GM18909 (cell line): ENCODE data around the gene ACCS.
A peak's percentile ranks its signal among the peaks of the same experiment; 100 is the strongest.

Source experiments
- ATAC-seq: cut with Tn5 transposase; IDR thresholded peaks from one replicate; pipeline ENCODE4 v1.9.1; 2021; ENCODE audit warnings: mild to moderate bottlenecking; ENCODE audit not compliant: unreplicated experiment, poor library complexity

Gene ACCS

DNA sequence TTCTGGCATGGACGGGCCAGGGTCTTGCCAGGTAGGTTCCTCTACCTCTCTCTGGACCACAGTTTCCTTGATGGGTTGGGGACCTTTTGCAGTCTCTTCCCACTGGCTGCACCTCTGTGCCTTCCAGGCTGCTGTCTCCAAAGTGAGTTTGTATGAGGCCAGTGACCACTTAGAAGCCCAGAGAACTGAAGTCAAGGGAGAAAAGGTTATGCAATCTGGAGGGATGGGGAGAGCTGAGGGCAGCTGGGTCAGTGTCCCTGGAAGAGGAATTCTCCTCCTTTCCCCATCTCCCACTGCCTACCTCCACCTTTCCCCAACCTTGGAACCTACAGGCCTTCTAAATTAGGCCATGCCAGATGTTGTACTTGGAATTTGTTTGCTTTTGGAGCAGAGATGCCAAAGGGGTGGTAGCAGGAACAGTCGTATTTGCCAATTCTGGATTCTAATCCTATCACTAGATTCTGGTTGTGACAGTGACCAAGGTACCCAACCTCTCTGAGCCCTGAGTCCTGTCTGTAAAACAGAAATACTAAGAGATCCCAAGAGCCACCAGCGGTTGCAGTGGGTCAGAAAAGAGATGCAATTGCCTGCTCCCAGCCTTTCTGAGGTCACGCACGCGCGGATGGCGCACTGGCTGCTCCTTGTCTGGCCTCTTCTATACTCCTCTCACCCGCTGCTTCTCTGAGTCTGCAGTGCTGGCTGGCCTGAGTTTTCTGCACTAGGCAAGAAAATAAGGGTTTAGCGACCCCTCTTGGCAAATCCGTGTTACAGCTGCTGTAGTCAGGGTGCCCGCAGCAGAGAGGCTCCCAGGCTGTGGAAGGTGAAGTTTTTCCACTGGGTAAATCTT is 29.0 kb upstream of the ACCS start:
- ATAC-seq, result peak; percentile 74

DNA sequence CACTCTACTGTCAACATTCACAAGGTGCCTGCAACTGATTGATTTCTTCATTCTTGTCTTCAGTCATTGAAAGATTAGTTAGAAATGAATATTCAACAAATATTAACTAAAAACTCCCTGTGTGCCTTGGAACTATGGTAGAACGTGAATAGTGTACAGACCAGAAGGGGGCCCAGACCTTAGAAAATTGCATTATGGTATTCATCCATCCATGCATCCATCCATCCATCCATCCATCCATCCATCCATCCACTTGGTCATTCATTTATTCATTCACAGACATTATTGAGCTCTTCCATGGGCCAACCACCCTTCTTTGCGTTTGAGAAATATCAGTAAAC is 28.4 kb upstream of the ACCS start:
- no peak for ATAC-seq

DNA sequence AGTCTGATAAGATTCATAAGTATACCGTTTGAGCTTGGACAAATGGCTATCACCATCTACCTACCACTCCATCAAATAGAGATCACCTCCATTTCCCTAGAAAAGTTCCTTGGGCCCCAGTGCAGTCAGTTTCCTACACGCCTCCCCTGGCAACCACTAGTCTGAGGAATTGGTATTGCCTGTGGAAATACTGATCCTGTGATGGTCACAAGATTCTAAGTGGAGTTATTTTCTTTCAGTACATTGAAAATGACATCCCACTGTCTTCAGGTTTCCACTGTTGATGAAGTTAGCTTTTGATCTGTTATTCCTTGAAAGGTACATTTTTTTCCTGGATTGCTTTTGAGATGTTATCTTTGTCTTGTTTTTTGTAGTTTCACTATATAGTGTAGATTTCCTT is 22.9 kb upstream of the ACCS start:
- ATAC-seq, result no peak

DNA sequence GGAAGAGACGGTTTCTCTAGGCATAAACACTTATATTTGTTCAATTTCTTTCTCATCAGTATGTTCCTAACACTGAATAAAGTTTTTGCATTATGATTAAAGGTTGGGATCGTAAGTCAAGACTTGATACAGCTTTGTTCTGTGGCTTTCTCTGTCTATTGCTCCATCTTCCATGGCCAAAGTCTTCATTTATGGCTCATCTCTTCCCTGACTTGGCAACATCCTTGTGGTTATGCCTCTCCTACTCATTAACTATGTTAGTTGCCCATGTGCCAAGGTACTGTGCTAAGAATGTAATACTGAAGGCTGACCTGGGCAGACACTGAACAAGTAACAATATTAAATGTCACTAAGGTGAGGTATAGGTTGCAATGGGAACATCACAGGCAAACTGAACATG is 19.9 kb upstream of the ACCS start:
- ATAC-seq, result no peak

DNA sequence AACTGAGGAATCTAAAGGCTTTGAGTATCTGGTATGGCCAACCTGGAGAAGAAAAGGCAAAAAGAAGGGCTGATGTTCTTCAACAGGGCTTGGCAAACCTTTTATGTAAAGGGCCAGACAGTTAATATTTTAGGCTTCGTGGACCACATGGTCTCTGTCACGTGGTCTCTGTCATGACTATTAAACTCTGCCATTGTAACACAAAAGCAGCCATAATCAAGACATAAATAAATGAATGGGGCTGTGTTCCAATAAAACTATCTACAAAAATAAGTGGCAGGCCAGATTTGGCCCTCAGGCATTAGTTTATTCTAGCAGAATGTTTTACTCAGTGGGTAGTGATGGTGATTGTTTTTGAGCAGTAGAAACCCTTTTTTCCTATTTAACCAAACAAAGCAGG is 18.8 kb upstream of the ACCS start:
- ATAC-seq, result no peak

DNA sequence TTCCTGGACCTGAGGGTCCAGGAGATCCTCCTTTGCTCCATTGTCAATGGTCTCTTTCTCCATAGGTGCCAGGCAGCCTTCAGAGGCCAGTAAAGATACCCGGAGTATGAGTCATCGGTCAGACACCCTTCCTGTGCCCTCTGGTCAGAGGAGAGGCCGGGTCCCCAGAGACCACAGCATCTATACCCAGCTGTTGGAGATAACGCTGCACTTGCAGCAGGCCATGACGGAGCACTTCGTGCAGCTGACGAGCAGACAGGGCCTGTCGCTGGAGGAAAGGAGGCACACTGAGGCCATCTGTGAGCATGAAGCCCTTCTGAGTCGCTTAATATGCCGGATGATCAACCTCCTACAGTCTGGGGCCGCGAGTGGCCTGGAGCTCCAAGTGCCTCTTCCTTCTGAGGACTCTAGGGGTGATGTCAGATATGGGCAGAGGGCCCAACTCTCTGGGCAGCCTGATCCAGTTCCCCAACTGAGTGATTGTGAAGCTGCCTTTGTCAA is 18.1 kb upstream of the ACCS start, which contains the start of gene ACCSL:
Gene ACCSL (plus strand): TSS at position 51 of the 501 bp plus-strand sequence. CDS start 56 bp downstream, at position 107.
- ATAC-seq, result no peak

DNA sequence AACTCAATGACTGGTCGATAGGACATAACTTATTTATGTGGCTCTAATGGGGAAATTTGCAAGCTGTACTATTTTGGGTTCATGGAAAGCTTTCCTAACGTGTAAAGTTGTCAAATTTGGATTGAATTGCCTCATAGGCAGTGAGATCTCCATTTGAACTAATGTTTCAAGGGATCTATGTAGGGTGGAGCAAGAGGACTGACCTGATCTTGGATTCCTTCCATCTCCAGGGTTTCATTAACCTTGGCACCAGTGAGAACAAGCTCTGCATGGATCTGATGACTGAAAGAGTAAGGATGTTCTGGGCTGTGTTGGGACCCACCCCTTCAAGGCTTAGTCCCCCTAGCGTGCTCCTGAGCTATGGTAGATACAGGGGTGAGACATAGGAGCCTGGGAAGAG is 16.2 kb upstream of the ACCS start:
- ATAC-seq, result no peak

DNA sequence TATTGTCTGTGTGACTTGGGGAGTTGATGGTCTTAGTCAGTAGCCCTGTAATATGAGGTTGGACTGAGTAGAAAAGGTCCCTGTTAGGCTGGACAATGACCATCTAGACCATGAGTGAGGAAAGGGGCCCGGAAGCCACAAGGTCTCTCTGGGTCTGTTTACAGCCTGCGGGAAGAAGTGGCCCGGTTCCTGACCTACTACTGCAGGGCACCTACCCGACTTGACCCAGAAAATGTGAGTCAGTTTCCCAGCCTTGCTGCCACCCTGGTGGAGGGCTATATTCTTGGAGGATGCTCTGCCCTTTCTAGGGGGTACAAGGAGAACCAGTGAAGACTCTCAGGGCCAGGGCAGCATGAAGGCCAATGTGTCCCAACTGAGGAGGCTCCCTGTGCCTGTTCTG is 14.9 kb upstream of the ACCS start:
- ATAC-seq, result no peak

DNA sequence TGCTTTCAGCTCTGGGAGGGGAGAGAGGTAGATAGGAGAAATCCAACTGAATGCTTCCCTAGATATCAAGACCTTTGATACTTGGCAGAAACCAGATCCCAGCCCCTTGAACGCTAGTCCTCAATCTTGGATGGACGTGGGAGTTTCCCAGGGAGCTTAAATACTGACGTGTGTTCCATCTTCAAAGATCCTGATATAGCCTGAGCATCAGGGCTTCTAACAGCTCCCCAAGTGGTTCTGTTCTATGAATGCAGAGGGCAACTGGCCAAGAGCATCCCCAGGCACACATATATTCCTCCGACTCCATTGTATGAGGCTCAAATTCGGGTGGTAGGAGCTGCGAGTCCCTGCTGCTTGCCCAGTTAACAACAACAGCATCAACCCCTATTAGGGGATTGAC is 8.7 kb upstream of the ACCS start:
- ATAC-seq, result no peak

DNA sequence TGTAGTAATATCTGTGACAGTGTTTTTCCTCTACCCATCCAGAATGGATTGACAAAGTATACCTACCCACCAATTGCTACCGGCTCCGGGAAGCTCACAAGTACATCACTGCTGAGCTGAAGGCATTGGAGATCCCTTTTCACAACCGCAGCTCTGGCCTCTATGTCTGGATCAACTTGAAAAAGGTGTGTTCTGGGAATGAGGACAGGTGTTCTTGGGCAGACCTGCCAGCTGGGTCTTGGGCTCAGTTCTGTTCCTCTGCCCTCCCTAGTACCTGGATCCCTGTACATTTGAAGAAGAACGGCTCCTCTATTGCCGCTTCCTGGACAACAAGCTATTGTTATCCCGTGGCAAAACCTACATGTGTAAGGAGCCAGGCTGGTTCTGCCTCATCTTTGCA is 7.8 kb upstream of the ACCS start:
- ATAC-seq, result no peak

DNA sequence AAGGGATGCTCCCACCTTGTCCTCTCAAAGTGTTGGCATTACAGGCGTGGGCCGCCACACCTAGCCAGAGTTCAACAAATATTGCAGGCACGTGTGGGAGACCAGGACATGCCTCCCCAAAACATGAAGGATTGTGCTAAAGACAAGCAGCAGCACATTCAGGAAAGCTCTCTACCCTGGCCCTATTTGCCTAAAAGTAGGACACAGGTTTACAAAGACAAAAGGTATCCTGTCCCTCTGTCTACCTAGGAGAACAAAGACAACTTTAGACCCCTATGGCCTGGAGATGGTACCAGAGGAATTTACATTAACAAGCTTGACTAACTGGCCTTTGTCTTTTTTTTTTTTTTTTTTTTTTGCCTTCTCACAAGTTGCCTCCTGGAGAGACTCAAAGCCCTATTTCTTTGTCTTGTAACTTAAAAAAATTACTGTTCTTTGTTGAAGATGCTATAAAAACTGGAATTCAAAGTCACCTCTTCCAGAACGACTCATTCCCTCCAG is 859 bp upstream of the ACCS start:
- ATAC-seq, result no peak

DNA sequence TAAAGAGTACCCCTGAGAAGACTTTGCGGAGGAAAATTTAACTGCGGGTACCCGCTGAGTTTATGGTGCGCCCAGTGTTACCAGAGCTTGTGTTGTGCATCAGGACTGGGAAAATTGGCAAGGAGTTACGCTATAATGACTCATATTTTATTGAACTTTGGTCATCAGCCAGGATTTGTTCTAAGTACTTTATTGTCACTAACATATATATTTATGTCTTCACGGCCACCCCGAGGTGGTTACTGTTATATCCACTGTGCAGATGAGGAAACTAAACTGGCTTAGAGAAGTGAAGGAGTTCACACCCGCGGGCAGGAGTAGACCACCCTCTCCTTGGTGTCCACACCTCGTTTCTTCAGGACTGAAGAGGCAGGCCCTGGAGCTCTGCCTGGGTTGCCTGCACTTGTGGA is 667 bp downstream of the ACCS start:
- no peak for ATAC-seq

DNA sequence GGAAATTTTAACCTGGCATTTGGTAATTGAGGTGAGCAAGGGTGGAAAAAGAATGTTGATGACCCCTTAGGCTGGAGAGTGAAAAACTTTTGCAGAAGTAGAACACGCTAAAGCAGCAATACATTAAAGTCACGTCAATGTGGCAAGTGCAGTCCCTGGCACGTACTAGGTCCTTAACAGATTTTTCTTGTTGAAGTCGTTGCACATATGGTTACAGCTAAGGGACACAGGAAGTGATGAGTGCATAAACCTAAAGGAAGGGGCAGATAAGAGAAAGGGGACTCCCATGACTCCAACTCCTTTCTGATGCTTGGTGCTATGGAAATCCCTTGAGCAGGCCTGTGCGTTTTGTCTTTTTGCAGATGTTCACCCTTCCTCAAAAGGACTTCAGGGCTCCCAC is 1.2 kb downstream of the ACCS start:
- ATAC-seq, result no peak

DNA sequence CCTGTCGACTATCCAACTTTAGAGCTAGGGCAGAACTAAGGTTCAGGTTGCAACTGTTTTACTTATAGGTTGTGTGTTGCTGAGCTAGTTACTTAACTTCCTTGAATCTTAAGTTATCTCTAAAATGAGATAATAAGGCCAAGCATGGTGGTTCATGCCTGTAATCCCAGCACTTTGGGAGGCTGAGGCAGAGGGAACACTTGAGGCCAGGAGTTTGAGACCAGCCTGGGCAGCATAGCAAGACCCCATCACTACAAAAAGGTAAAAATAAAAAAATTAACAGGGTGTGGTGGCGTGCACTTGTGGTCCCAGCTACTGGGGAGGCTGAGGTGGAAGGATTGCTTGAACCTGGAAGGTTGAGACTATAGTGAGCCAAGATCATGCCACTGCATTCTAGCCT is 2.1 kb downstream of the ACCS start:
- no peak for ATAC-seq

DNA sequence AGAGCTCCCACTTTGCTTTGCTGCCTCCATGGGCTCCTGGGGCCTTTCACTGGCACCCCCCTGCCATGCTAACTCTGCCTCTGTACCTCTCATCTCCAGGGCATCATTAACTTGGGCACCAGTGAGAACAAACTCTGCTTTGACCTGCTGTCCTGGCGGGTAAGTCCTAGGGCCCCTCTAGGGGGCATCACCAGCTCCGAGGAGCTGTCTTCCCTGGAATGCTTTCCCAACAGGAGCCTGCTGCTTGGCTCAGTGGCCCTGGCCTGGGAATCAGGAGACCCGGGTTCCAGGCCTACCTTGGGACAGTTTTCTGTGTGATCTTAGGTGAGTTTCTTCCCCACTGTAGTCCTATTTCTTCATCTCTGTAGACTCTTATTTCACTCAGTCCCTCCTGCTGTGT is 5.1 kb downstream of the ACCS start:
- ATAC-seq, result no peak

DNA sequence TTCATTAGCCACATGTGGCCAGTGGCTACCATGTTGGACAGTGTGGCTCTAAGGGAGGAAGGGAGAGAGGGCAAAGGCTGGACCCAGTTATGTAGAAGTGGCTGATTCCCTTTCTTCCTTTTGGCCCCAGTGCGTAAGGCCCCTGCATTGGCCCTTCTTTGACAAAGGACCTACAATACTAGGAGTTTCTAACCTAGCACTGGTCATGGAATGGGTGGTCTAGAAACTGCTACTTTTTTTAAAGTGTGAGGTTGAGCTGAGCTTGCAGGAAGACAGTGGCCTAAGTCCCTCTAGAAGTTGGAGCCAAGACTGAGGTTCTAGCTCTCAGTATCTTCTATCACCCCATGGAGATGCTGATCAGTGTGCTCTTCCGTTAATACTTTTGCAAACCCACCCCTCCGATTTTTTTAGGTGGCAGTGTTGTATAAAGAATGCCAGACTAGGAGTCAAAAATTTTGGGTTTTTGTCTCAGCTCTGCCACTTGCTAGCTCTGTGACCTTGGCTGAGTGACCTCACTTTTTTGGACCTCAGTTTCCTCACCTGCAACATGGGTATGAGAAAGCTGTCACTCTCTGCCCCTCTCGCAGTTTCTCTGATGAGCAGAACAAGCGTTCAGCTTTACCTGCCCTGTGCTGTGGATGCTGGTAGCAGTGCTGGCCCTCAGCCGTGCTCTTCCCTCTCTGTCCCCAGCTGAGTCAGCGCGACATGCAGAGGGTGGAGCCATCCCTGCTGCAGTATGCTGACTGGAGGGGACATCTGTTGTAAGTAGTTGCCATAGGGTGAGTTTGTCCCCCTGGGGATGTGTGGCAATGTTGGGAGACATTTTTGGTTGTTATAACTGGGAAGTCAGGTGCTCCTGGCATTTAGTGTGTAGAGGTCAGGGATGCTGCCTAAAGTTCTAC is 6.9 kb downstream of the ACCS start:
- ATAC-seq, result no peak

DNA sequence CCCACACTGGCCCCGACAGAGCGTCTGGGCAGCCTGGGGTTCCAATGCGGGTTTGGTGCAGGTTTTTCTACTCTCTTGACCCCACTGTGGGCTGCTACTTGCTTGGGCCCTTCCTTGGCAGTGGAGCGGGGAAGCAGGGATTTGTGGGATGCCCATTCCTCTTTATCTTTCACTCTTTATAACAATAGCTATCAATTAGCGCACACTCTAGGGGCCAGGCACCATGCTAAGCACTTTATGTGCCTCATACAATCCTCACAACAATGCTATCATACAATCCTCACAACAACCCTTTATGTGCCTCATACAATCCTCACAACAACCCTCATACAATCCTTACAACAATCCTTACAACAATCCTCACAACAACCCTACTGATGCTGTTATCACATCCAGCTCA is 12.7 kb downstream of the ACCS start:
- ATAC-seq, result no peak

DNA sequence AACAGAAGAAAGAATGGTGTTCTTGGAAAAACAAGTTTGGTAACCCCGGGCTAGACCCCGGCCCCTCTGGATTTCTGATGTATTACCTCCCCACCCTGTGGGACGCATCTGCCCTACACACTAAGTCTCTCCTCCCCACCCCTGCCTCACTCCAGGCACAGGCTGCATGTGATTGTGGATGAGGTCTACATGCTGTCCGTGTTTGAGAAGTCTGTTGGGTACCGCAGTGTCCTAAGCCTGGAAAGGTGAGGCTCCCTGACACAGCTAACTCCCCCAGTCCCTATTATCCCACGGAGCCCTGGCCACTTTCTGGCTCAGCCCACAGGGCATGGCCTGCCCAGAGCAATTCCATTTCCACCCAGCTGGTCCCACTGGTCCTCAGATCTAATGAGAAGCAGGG is 13.3 kb downstream of the ACCS start:
- ATAC-seq, result no peak

DNA sequence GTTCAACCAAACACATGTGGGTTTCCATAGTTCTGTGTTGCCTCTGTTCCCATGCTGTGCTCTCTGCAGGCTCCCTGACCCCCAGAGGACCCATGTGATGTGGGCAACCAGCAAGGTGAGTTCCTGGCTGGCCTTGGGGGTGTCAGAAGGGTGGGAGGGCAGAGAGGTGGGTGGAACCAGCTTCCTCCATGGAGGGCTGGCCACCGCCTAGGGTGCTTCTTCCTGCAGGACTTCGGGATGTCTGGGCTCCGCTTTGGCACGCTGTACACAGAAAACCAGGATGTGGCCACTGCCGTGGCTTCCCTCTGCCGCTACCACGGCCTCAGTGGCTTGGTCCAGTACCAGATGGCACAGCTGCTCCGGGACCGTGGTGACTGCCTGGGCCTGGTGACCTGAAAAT is 14.9 kb downstream of the ACCS start:
- no peak for ATAC-seq

DNA sequence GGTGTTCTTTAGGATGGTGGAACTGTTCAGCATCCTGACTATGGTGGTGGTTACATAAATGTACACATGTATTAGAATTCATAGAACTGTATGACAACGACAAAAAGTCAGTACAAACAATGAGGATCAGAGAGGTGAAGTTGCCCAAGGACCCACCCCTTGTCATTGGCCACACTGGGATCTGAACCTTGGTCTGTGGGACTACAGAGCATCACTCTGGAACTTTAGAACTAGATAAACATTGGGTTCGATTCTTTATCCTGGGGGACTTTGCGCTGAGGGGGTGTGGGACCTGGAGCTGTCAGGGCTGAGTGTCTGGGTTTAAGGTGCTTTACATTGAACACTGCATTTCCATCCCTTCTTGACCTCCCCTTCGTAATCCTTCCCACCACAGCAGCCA is 16.6 kb downstream of the ACCS start:
- ATAC-seq, result no peak

DNA sequence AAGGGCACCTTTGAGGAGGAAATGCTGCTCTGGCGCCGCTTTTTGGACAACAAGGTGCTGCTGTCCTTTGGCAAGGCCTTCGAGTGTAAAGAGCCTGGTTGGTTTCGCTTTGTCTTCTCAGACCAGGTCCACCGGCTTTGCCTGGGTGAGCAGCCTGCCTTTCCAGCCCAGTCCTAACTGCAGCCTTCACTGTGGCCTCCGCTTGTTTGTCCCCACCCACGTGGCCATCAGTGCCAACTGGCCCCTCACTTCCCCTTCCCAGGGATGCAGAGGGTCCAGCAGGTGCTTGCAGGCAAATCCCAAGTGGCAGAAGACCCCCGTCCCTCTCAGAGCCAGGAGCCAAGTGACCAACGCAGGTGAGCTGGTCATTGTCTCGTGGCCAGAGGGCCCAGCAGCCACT is 17.4 kb downstream of the ACCS start:
- ATAC-seq, result no peak
